Astrocyte of the spinal cord (primary cell): ENCODE data around the gene MCRS1.
A peak's percentile ranks its signal among the peaks of the same experiment; 100 is the strongest.

Experiments used
- DNase-seq: peaks from one replicate; pipeline ENCODE4 v3.0.0; 2011; ENCODE audit warnings: low read depth, low spot score
- H3K4me3 ChIP-seq: 2 replicates; pipeline ENCODE4 v1.5.1; 2011; ENCODE audit warnings: low read depth, mild to moderate bottlenecking, low read length, moderate library complexity
- CTCF ChIP-seq: IDR thresholded peaks from 2 replicates; pipeline ENCODE4 v1.5.1; 2012; ENCODE audit warnings: low read depth, mild to moderate bottlenecking, low read length, inconsistent platforms
- in situ Hi-C: cut with HindIII; loops from 2 replicates; pipeline ENCODE4 v1.10.0; 2017; ENCODE audit warnings: low sequenced_read_pairs

Gene MCRS1

GRCh38 chr12:49541140-49541861, 26.6 kb downstream of the MCRS1 start:
- no peak for DNase-seq
- in situ Hi-C loops = no loop called here
- no peak overlapping the region for H3K4me3 ChIP-seq
- no peak for TF ChIP-seq CTCF

GRCh38 chr12:49540229-49541139, 27.5 kb downstream of the MCRS1 start:
- DNase-seq = no peak
- no peak for TF ChIP-seq CTCF
- in situ Hi-C loops = no loop called here
- H3K4me3 ChIP-seq = no peak overlapping the region

- TF ChIP-seq CTCF = no peak
- H3K4me3 ChIP-seq = no peak overlapping the region
- DNase-seq = no peak
- in situ Hi-C loops = no loop called here
Observed at GRCh38 chr12:49539406-49540228, 28.3 kb downstream of the MCRS1 start.

GRCh38 chr12:49538510-49539403, 29.2 kb downstream of the MCRS1 start, which contains the start of gene KCNH3:
TSS of gene KCNH3 (plus strand) at chr12:49539030. CDS start at chr12:49539417, 387 bp downstream.
- in situ Hi-C loops = no loop called here
- DNase-seq = peak; percentile 55
- H3K4me3 ChIP-seq = peak within 1 kb of the TSS; percentile 20
- no peak for TF ChIP-seq CTCF

GRCh38 chr12:49537752-49538509, 30.0 kb downstream of the MCRS1 start:
- TF ChIP-seq CTCF = no peak
- in situ Hi-C loops = no loop called here
- DNase-seq = no peak

More at GRCh38 chr12:49537752-49538509, 30.0 kb downstream of the MCRS1 start:
- H3K4me3 ChIP-seq = peak overlapping the region; percentile 20
